WERI-Rb-1 (cell line): ENCODE measurements around the gene CCN5.
"Not testable (repeated sequence)": the region's sequence is repeated elsewhere in the genome, so short reads cannot be mapped to it uniquely, and the experiment has no call there.

ENCODE experiments used
- DNase-seq: peaks from one replicate; pipeline ENCODE4 v3.0.0-alpha.2; 2020
- H3K27ac ChIP-seq: fragments of 250-450 bp; sonication (Bioruptor Pico); 2 replicates; pipeline ENCODE4 v1.5.1; 2020; ENCODE audit warnings: mild to moderate bottlenecking, moderate library complexity
- H3K27me3 ChIP-seq: fragments of 250-450 bp; sonication (Bioruptor Pico); 2 replicates; pipeline ENCODE4 v1.5.1; 2021; ENCODE audit warnings: mild to moderate bottlenecking, low read depth, moderate library complexity; ENCODE audit not compliant: insufficient read depth, severe bottlenecking
- H3K36me3 ChIP-seq: fragments of 250-450 bp; sonication (Bioruptor Pico); 2 replicates; pipeline ENCODE4 v1.5.1; 2020; ENCODE audit warnings: mild to moderate bottlenecking, moderate library complexity
- H3K4me3 ChIP-seq: 2 replicates; pipeline ENCODE4 v1.5.1; 2011; ENCODE audit warnings: low read depth, mild to moderate bottlenecking, control low read depth, low read length
- H3K9me3 ChIP-seq: fragments of 250-450 bp; sonication (Bioruptor Pico); 2 replicates; pipeline ENCODE4 v1.5.1; 2021; ENCODE audit warnings: mild to moderate bottlenecking, moderate library complexity; ENCODE audit not compliant: severe bottlenecking
- TF ChIP-seq, protein P1 (sequence below): IDR thresholded peaks from 2 replicates; pipeline ENCODE4 v1.5.1; 2011; ENCODE audit warnings: low read depth, mild to moderate bottlenecking, control low read depth, inconsistent platforms, low read length

CCN5 gene, protein sequence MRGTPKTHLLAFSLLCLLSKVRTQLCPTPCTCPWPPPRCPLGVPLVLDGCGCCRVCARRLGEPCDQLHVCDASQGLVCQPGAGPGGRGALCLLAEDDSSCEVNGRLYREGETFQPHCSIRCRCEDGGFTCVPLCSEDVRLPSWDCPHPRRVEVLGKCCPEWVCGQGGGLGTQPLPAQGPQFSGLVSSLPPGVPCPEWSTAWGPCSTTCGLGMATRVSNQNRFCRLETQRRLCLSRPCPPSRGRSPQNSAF

DNA sequence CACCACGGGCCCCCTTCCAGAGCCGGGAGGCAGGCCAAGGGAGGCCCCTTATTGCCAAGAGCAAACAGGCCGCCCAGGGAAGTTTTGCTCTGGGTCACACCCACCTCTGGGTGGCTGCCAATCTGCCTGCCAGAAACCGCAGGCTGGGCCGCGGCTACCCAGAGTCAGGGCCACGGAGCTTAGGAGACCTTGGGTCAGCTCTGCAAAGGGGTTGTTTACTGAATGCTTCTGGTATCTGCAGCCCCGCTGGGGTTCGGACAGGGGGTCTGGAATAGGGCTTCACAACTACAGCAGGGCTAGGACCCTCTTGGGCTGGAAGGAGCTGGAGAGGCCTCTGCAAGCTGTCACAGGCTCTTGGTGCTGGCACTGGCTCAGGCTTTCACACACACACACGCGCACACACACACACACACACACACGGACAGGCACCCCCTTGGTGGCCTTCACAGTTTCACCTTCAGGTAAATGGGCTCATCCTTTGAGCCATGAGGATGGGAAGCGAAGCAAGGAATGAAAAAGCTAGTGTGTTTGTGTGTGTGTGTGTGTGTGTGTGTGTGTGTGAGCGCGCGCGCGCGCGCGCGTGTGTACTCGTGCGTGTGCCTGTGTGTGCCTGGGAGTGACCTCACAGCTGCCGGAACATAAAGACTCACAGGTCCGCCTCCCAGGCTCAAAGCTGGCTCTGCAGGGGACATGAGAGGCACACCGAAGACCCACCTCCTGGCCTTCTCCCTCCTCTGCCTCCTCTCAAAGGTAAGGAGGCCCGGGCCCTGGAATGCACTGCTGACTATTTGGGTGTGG, at the start of gene CCN5:
Gene CCN5, plus strand, starts transcription at position 669 of the 798 bp plus-strand sequence. Its CDS starts 22 bp downstream, at position 691.
- TF ChIP-seq, protein P1, sequence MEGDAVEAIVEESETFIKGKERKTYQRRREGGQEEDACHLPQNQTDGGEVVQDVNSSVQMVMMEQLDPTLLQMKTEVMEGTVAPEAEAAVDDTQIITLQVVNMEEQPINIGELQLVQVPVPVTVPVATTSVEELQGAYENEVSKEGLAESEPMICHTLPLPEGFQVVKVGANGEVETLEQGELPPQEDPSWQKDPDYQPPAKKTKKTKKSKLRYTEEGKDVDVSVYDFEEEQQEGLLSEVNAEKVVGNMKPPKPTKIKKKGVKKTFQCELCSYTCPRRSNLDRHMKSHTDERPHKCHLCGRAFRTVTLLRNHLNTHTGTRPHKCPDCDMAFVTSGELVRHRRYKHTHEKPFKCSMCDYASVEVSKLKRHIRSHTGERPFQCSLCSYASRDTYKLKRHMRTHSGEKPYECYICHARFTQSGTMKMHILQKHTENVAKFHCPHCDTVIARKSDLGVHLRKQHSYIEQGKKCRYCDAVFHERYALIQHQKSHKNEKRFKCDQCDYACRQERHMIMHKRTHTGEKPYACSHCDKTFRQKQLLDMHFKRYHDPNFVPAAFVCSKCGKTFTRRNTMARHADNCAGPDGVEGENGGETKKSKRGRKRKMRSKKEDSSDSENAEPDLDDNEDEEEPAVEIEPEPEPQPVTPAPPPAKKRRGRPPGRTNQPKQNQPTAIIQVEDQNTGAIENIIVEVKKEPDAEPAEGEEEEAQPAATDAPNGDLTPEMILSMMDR = no peak
- Histone ChIP-seq H3K4me3 (no peak within 1 kb of the TSS), H3K27ac (no peak within 1 kb of the TSS), H3K9me3 (no peaks in the 10 kb centered on the region), H3K36me3 (no peaks in the 10 kb centered on the region), H3K27me3 (no peaks in the 10 kb centered on the region)
- DNase-seq = no peak

DNA sequence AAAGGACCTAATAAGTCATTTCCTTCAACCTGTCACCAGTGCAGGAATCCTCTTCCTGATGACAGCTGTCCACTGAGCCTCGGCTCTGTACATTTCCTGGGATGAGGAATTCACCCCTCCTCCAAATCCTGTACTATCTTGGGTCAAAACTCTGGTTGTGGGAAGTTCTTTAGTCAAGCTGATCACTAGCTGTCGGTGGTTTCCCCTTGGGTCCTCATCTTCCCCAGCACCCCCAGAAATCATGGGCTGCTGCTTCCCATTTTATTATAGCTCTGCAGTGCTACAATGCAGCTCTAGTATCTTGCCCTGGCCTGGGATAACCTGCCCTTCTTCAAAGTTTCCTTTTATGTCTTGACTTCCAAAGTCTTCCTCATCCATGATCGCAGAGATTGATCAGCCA, 49.1 kb upstream of the CCN5 start:
- H3K27ac ChIP-seq = no peak overlapping the region
- H3K4me3 ChIP-seq = no peak overlapping the region
- TF ChIP-seq, protein P1 = no peak
- no peaks in the 10 kb centered on the region for H3K9me3 ChIP-seq
- H3K27me3 ChIP-seq = no peaks in the 10 kb centered on the region
- H3K36me3 ChIP-seq = no peaks in the 10 kb centered on the region
- no peak for DNase-seq

DNA sequence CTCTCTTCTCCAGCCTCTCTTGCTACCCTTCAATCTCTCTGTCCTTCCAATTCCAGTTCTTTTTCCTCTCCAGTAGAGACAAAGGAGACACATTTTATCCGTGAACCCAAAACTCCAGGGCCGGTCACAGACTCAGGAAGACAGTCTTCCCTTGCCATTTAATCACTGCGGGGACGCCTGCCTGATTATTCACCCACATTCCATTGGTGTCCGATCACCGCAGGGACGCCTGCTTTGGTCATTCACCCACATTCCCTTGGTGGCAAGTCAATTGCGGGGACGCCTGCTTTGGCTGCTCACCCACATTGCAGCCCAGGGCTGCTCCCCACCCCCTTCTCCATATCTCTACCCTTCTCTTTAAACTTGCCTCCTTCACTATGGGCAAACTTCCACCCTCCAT, 44.3 kb upstream of the CCN5 start:
- H3K4me3 ChIP-seq, H3K9me3 ChIP-seq, H3K36me3 ChIP-seq, H3K27me3 ChIP-seq, DNase-seq, H3K27ac ChIP-seq: not testable (repeated sequence)

DNA sequence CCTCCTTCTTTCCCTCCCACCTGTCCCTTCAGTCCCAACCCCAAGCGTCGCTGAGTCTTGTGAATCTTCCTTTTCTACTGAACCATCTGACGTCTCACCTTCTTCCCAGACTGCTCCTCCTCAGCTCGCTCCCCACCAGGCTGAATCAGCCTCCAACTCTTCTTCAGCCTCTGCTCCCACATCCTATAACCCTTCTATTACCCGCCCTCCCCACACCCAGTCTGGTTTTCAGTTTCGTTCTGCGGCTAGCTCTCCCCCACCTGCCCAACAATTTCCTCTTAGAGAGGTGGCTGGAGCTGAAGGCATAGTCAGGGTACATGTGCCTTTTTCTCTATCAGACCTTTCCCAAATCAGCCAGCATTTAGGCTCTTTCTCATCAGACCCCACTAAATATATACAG, 43.6 kb upstream of the CCN5 start:
- not testable (repeated sequence) for DNase-seq, H3K4me3 ChIP-seq, H3K9me3 ChIP-seq, H3K36me3 ChIP-seq, H3K27me3 ChIP-seq, H3K27ac ChIP-seq

DNA sequence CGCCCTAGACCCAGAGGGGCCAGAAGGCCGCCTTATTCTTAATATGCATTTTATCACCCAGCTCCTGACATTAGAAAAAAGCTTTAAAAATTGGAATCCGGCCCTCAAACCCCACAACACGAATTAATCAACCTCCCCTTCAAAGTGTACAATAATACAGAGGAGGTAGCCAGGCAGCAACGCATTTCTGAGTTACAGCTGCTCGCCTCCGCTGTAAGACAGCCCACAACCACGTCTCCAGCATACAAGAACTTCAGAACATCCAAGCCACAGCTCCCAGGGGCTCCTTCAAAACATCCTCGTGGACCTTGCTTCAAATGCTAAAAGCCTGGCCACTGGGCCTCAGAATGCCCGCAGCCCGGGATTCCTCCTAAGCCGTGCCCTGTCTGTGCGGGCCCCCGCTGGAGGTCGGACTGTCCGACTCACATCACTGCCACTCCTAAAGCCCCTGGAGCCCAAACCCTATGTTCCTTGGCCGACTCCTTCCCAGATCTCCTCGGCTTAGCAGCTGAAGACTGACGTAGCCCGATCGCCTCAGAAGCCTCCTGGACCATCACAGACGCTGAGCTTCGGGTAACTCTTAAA, 42.8 kb upstream of the CCN5 start:
- not testable (repeated sequence) for H3K36me3 ChIP-seq, H3K9me3 ChIP-seq, H3K4me3 ChIP-seq, H3K27ac ChIP-seq, H3K27me3 ChIP-seq
- peak; percentile 37 for DNase-seq

DNA sequence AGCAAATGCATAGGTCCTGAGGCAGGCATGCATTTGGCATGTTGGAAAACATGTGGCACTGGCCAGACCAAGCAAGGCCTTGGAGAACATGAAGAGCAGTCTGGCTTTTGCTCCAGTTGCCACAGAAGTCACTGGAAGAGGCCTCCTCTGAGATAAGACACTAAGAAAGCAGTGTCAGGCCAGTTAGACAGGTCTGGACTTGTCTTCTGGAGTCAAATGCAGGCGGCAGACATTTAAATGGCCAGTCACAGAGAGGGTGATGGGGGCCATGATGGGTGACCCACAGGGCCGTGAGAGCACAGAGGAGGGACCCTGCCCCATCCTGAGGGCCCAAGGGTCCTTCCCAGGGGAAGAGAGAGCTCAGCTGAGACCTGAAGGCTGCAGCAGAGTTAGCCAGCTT, 36.9 kb upstream of the CCN5 start:
- no peaks in the 10 kb centered on the region for H3K27me3 ChIP-seq
- no peak overlapping the region for H3K4me3 ChIP-seq
- TF ChIP-seq, protein P1 = no peak
- peaks cover 2% of the 10 kb centered on the region for H3K9me3 ChIP-seq
- peak; percentile 50 for DNase-seq
- H3K36me3 ChIP-seq = no peaks in the 10 kb centered on the region
- peak overlapping the region; percentile 81 for H3K27ac ChIP-seq

DNA sequence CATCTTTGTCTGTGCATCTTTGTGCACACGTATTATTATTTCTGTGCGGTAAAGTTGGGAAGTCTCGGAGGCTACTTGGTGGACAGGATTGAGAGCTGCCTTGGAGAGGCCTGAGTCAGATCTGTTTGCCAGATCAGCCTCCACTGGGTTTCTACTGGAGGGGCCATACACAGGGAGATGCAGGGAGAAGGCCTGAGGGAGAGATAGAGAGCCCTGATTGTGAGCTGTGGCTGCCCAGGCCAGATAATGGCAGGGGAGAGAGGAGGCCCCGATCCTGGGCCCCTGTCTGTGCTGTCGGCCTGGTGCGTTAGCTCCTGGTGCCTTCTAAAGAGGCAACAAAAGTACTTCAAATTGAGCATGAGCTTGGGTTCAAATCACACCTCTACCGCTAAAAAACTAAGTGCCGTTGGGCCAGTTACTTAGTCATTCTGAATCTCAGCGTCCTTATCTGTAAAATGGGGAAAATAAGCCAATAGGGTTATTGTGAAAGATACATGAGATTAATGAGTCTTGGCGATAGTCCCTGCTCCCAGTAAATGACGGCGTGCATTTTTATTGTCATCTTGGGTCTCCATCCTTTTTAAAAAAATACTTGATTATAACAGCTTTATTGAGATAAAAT, 36.1 kb upstream of the CCN5 start:
- TF ChIP-seq, protein P1 = no peak
- no peaks in the 10 kb centered on the region for H3K27me3 ChIP-seq
- no peak overlapping the region for H3K4me3 ChIP-seq
- peak overlapping the region; percentile 81 for H3K27ac ChIP-seq
- DNase-seq = no peak
- H3K36me3 ChIP-seq = no peaks in the 10 kb centered on the region
- H3K9me3 ChIP-seq = peaks cover 2% of the 10 kb centered on the region
